ENCODE results near the gene FADS3.
A peak's percentile ranks its signal among the peaks of the same experiment; 100 is the strongest.

Gene FADS3

GRCh38 chr11:61834278-61835048 lies 56.9 kb downstream of the FADS3 start:
- DNase-seq (ENCODE audit: low spot score): no peak

- no peak for DNase-seq (ENCODE audit: low spot score)
Observed at GRCh38 chr11:61833926-61834277, 57.4 kb downstream of the FADS3 start.

- no peak for DNase-seq (ENCODE audit: low spot score)
Observed at GRCh38 chr11:61833471-61833870, 57.9 kb downstream of the FADS3 start.

- no peak for DNase-seq (ENCODE audit: low spot score)
Observed at GRCh38 chr11:61832754-61833153, 58.6 kb downstream of the FADS3 start.

GRCh38 chr11:61832207-61832606 lies 59.1 kb downstream of the FADS3 start:
- DNase-seq (ENCODE audit: low spot score): no peak

- no peak for DNase-seq (ENCODE audit: low spot score)
Observed at GRCh38 chr11:61830237-61831105, 60.9 kb downstream of the FADS3 start.

GRCh38 chr11:61829806-61830205 lies 61.5 kb downstream of the FADS3 start:
- DNase-seq (ENCODE audit: low spot score): no peak

- peak; percentile 30 for DNase-seq (ENCODE audit: low spot score)
Observed at GRCh38 chr11:61828629-61829407, 62.5 kb downstream of the FADS3 start.

GRCh38 chr11:61828379-61828628 lies 63.0 kb downstream of the FADS3 start:
- no peak for DNase-seq (ENCODE audit: low spot score)

- peak; percentile 94 for DNase-seq (ENCODE audit: low spot score)
Observed at GRCh38 chr11:61827571-61828378, 63.6 kb downstream of the FADS3 start, which contains the start of gene FADS2. TSS of gene FADS2 (plus strand) at chr11:61828300. CDS start at chr11:61828391, 91 bp downstream.

- no peak for DNase-seq (ENCODE audit: low spot score)
Observed at GRCh38 chr11:61826930-61827570, 64.3 kb downstream of the FADS3 start.

All from globus pallidus (tissue), 1 donor.